Heart left ventricle (tissue), 16 donors: ENCODE measurements around the gene CENPU. TPM values are rescaled to one million over a fixed set of nuclear protein-coding genes. Genes with fewer than 3 reads are reported as not detected.

Source experiments
- ATAC-seq, 4 donors: fragments of 200-7000 bp; cut with Tn5 transposase; one replicate each; pipeline ENCODE4 v1.9.1; 2020 to 2022; ENCODE audit warnings: moderate library complexity in 4 of 4, mild to moderate bottlenecking in 3 of 4, moderate number of reproducible peaks in 1 of 4
- DNase-seq, 5 donors: peaks; one replicate each; pipeline ENCODE4 v3.0.0-alpha.2; 2020
- H3K27ac ChIP-seq, 12 donors: fragments of 200-600 bp; sonication (generic) in 4 of 12; one replicate each; pipeline versions ENCODE4 v1.5.0 to v1.8.0; 2016 to 2022; ENCODE audit warnings: mild to moderate bottlenecking in 2 of 12
- H3K27me3 ChIP-seq, 9 donors: fragments of 200-600 bp; sonication (generic) in 2 of 9; one replicate each; pipeline versions ENCODE4 v1.5.1 to v1.8.0; 2016 to 2022; ENCODE audit warnings: mild to moderate bottlenecking in 3 of 9
- H3K36me3 ChIP-seq, 9 donors: fragments of 200-600 bp; sonication (generic) in 2 of 9; one replicate each; pipeline versions ENCODE4 v1.5.0 to v1.8.0; 2018 to 2022; ENCODE audit warnings: mild to moderate bottlenecking in 2 of 9
- H3K4me1 ChIP-seq, 12 donors: fragments of 200-600 bp; sonication (generic) in 4 of 12; one replicate each; pipeline versions ENCODE4 v1.5.0 to v1.8.0; 2016 to 2022; ENCODE audit warnings: mild to moderate bottlenecking in 3 of 12
- H3K4me3 ChIP-seq, 12 donors: fragments of 200-600 bp; sonication (generic) in 4 of 12; one replicate each; pipeline versions ENCODE4 v1.5.0 to v1.8.0; 2017 to 2022; ENCODE audit warnings: mild to moderate bottlenecking in 9 of 12, moderate library complexity in 4 of 12
- H3K9me3 ChIP-seq, 12 donors: fragments of 200-600 bp; sonication (generic) in 4 of 12; one replicate each; pipeline versions ENCODE4 v1.5.0 to v1.8.0; 2016 to 2022; ENCODE audit warnings: mild to moderate bottlenecking in 1 of 12
- POLR2A ChIP-seq, 2 donors: fragments of 450-650 bp; IDR thresholded peaks; one replicate each; pipeline ENCODE4 v1.6.1; 2017; ENCODE audit warnings: antibody characterized with exemption in 2 of 2, mild to moderate bottlenecking in 2 of 2, moderate library complexity in 2 of 2
- WGBS, 4 donors: extraction: QIAGEN DNeasy Blood & Tissue Kit in 2 of 4; methylation state at CpG; one replicate each; pipeline versions ENCODE4 v1.1.5 to v1.1.7; 2013 to 2018; 5-methylcytosine and 5-hydroxymethylcytosine counted together
- intact Hi-C, 10 donors: fragments of 100-400 bp; cut with DNase I; formaldehyde crosslinking; loops; one replicate each; pipeline versions ENCODE4 v1.11.1 to v1.14.2; 2022
- polyA plus RNA-seq, 2 donors: library from polyadenylated mRNA; stranded (reverse); fragments of 200-250 nt; gene quantifications; one replicate each; pipeline ENCODE4 v1.2.3, GENCODE V29; 2013
- total RNA-seq, 9 donors: library from RNA; depleted of rRNA in 2 of 9; stranded (reverse); fragments of >200 nt in 2 of 9; fragmentation: NEBNext Ultra II Directional in 3 of 9; extraction: Animal tissue kit (Norgen Biotek cat#: 25700) in 3 of 9; gene quantifications; one replicate each; pipeline versions ENCODE4 v1.1.0 to v1.2.4, GENCODE V29; 2016 to 2023
- TF ChIP-seq, protein P1 (sequence below), 12 donors: fragments of 200-600 bp; sonication (generic) in 4 of 12; IDR thresholded peaks; one replicate each; pipeline versions ENCODE4 v1.5.0 to v1.8.0; 2018 to 2022; ENCODE audit warnings: antibody characterized with exemption in 12 of 12, mild to moderate bottlenecking in 5 of 12
- donor health status: ischemic (EF 13 %, LVEDD 7.1; RV severe dilation, severe dysfunction).
- donor health status: healthy with polysubstance abuse.
- donor health status: DM: no; HTN: yes; CAD: no.
- donor health status: DM: no; HTN: no; CAD: no.
- donor health status: ischemic (EF 25% LVEDD 6.9; RV normal size, moderate dysfunction).
- donor health status: ischemic (EF 25% LVEDD 5.7; RV mildly dilated, moderate dysfunction).
- donor health status: healthy.
- donor health status: DM: yes; HTN: yes; CAD: no.
- donor health status: ischemic (EF 35%, LVEDD 5.7; RV mildly dilated, moderate dysfunction).
- donor health status: nonischemic (EF 11% LVEDD 7.7; RV severe dilation, severe dysfunction).
- donor health status: DM: yes; HTN: yes; CAD: no.
- donor health status: PGD.
- donor health status: ischemic (EF 29% LVEDD 5.4; RV normal size, mild dysfunction).
- donor health status: nonischemic (EF 23%, LVEDD 6.1; RV moderate dilation, normal function).

CENPU gene
- total and polyA plus RNA-seq, 11 donors = 0.36 to 7.1 (median 1.2) TPM

DNA sequence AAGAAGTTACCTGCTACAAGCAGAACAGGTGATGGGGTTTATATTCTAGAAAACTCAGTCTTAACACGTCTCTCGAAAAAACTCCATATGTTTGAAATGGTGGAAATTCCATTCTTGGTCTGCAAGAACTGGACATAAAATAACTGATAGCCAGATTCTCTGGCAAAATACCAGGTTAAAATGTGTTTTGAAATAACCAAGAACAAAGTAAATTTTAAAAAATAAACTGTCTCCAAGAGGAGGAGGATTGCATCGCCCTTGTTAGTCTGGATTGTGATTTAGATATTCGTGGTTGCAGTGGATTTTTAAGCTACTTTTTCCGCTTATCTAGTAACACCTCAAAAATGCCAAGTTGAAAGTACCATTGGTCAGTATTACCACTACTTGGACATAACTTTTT, 40.8 kb downstream of the CENPU start:
- H3K4me1 ChIP-seq = peaks cover 0 to 18% (median 5%) of the 10 kb centered on the region in 12 donors
- ATAC-seq = no peak
- no peak for DNase-seq
- intact Hi-C loops = no loop called here
- no peak overlapping the region for H3K27ac ChIP-seq
- WGBS, 4 donors = 92 to 94% (median 94%) methylated on average over 5 of the region's 5 CpGs
- no peak for TF ChIP-seq POLR2A (IDR thresholded peaks at IDR 0.05)
- TF ChIP-seq, protein P1, sequence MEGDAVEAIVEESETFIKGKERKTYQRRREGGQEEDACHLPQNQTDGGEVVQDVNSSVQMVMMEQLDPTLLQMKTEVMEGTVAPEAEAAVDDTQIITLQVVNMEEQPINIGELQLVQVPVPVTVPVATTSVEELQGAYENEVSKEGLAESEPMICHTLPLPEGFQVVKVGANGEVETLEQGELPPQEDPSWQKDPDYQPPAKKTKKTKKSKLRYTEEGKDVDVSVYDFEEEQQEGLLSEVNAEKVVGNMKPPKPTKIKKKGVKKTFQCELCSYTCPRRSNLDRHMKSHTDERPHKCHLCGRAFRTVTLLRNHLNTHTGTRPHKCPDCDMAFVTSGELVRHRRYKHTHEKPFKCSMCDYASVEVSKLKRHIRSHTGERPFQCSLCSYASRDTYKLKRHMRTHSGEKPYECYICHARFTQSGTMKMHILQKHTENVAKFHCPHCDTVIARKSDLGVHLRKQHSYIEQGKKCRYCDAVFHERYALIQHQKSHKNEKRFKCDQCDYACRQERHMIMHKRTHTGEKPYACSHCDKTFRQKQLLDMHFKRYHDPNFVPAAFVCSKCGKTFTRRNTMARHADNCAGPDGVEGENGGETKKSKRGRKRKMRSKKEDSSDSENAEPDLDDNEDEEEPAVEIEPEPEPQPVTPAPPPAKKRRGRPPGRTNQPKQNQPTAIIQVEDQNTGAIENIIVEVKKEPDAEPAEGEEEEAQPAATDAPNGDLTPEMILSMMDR (IDR thresholded peaks at IDR 0.05) = no peak
- no peak overlapping the region for H3K4me3 ChIP-seq
- no peaks in the 10 kb centered on the region for H3K27me3 ChIP-seq
- H3K9me3 ChIP-seq = no peaks in the 10 kb centered on the region
- peaks cover 0 to 54% (median 28%) of the 10 kb centered on the region in 9 donors for H3K36me3 ChIP-seq

DNA sequence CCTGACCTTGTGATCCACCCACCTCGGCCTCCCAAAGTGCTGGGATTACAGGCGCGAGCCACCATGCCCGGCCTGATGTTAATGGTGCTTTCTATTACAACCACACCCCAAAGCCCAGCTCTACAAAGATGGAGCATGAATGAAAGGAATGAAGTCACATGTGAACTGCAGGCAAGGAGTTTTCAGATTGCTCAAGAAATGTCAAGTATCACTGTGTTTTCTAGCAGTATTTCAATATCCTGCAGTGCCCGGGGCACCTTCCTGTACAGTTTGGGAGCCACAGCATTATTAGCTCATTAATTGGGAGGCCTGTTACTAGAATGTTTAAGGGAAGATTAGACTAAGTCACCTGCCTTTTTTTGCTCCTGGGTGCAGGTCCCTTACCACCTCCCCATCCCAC, 44.2 kb downstream of the CENPU start:
- H3K36me3 ChIP-seq = peaks cover 0 to 66% (median 30%) of the 10 kb centered on the region in 9 donors
- no peak overlapping the region for H3K4me3 ChIP-seq
- TF ChIP-seq, protein P1 (IDR thresholded peaks at IDR 0.05) = no peak
- no peak for TF ChIP-seq POLR2A (IDR thresholded peaks at IDR 0.05)
- ATAC-seq (no peak), DNase-seq (no peak)
- WGBS, 4 donors = 55 to 74% (median 58%) methylated on average over 5 of the region's 5 CpGs
- no peaks in the 10 kb centered on the region for H3K9me3 ChIP-seq
- intact Hi-C loops = no loop called here
- H3K4me1 ChIP-seq = peaks cover 0 to 16% (median under 1%) of the 10 kb centered on the region in 12 donors
- no peak overlapping the region for H3K27ac ChIP-seq
- no peaks in the 10 kb centered on the region for H3K27me3 ChIP-seq

DNA sequence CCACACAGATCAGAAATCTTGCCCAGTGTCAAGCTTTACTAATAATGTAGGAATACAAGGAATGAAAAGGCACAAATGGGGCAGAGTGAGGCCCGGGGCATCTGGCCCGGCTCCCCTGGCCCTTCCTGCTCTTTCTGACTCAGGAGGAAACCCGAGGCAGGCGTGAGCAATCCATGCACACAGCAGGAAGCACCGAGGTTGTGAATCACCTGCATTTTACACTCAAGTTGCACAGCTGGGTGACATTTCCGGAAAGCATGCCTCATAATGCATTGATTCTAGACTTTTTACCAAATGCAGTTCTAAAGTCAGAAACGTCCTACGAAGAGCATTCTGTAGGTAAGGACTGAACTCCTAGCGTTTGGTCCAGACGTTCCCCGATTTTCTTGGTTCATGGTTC, 45.4 kb downstream of the CENPU start:
- H3K27me3 ChIP-seq = no peaks in the 10 kb centered on the region
- no peak overlapping the region for H3K4me3 ChIP-seq
- H3K4me1 ChIP-seq = peaks cover 0 to 20% (median 0%) of the 10 kb centered on the region in 12 donors
- 65 to 75% (median 69%) methylated on average over 11 of the region's 11 CpGs for WGBS, 4 donors
- peaks cover 0 to 54% (median 17%) of the 10 kb centered on the region in 9 donors for H3K36me3 ChIP-seq
- ATAC-seq (no peak), DNase-seq (no peak)
- H3K9me3 ChIP-seq = no peaks in the 10 kb centered on the region
- TF ChIP-seq, protein P1 (IDR thresholded peaks at IDR 0.05) = no peak
- TF ChIP-seq POLR2A (IDR thresholded peaks at IDR 0.05) = no peak
- intact Hi-C loops = no loop called here
- no peak overlapping the region for H3K27ac ChIP-seq

DNA sequence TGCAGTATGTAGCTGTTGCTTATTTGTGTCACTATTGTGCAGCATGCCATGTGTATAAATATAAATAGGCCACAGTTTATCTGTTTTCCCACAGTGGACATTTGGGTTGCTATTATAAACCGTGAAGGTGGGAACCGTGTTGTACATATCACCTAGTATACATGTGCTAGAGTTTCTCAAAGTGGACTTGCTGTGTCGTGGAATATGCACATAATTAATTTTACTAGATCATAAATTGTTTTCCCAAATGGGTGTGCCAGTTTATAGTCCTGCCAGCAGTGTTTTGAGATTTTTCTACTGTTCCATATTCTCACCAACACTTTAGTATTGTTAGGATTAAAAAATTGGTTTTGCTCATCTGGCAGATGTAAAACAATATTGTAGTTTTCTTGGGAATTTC, 45.9 kb downstream of the CENPU start:
- ATAC-seq (no peak), DNase-seq (no peak)
- intact Hi-C loops = no loop called here
- Histone ChIP-seq H3K9me3 (no peaks in the 10 kb centered on the region), H3K27ac (no peak overlapping the region), H3K4me3 (no peak overlapping the region), H3K4me1 (peaks cover 0 to 20% (median 0%) of the 10 kb centered on the region in 12 donors), H3K36me3 (peaks cover 0 to 52% (median 13%) of the 10 kb centered on the region in 9 donors), H3K27me3 (no peaks in the 10 kb centered on the region)
- WGBS, 4 donors = 40 to 49% (median 44%) methylated on average over 3 of the region's 3 CpGs
- no peak for TF ChIP-seq POLR2A (IDR thresholded peaks at IDR 0.05)
- TF ChIP-seq, protein P1 (IDR thresholded peaks at IDR 0.05) = no peak
